ENCODE data around the gene ZNF423. TPM values are rescaled to one million over a fixed set of nuclear protein-coding genes. Genes with fewer than 3 reads are reported as not detected.
"Not testable (repeated sequence)": the region's sequence is repeated elsewhere in the genome, so short reads cannot be mapped to it uniquely, and the experiment has no call there.

The ZNF423 gene
- total and polyA plus RNA-seq, 2 experiments from 2014 or later: 0.43 to 0.49 TPM

DNA sequence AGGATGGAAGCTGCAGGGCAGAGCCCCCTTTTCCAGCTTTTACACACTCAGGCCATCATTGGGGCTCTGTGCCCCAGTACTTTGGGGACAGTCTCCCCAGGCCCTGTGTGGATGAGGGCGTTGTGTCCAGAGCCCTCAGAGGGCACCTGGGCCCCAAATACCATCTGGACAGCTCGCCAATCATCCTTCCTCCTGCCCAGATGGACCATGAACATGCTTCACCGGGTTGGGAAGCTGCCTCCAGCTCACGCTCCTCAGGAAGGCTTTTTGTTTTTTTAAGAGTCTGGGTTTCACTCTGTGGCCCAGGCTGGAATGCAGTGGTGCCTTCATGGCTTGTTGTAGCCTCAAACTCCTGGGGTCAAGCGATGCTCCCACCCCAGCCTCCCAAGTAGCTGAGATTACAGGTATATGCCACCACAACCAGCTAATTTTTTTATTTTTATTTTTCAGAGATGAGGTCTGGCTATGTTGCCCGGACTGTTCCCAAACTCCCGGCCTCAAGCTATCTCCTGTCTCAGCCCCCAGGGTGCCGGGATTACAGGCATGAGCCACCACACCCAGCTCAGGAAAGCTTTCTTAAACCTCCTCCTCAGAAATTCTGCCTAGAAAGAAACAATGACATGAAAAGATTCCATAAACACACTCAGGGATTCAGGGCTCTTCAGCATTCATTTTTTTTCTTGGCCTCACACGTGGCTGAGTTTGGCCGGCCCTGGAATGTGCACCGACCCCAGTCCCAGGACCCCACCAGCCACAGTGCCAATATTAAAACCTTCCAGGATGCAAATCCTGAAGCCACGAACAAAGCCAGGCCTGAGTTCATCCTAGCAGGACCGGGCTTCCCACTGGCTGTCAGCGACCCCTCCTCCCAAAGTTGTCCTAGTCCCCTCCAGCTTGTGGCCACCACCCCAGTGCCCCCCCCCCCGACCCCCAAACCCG, 27.4 kb upstream of the ZNF423 start:
- H3K4me1 ChIP-seq (ENCODE audit: insufficient read depth): no peaks in the 10 kb centered on the region
- TF ChIP-seq EZH2 (IDR thresholded peaks at IDR 0.05; ENCODE audit: insufficient read depth, poor library complexity, severe bottlenecking) (no peak), EZH2phosphoT487 (IDR thresholded peaks at IDR 0.05; ENCODE audit: insufficient read depth, low read depth) (no peak)
- no peaks in the 10 kb centered on the region for H3K79me2 ChIP-seq (ENCODE audit: insufficient read depth)
- no peaks in the 10 kb centered on the region for H3F3A ChIP-seq (ENCODE audit: insufficient read depth)
- H3K9ac ChIP-seq: no peak overlapping the region
- no peak overlapping the region for H3K4me2 ChIP-seq (ENCODE audit: unreplicated experiment)
- WGBS, 2 experiments (ENCODE audit: low coverage in 1 of 2, low lambda C conversion rate in 2 of 2, missing lambda C conversion rate in 2 of 2): 53 to 58% methylated on average over 15 to 16 of the region's 16 CpGs
- H3K27ac ChIP-seq: no peak overlapping the region
- no peaks in the 10 kb centered on the region for H4K20me1 ChIP-seq (ENCODE audit: insufficient read depth)
- DNase-seq: no peak
- in situ Hi-C loops (cut with MboI): no loop called here
- no peaks in the 10 kb centered on the region; the same call in none of the 2 replicates for H3K27me3 ChIP-seq (replicated peaks; ENCODE audit: insufficient read depth)
- H3K9me3 ChIP-seq (ENCODE audit: low read depth): no peaks in the 10 kb centered on the region
- no peak overlapping the region for H3K4me3 ChIP-seq
- H2AFZ ChIP-seq: no peak overlapping the region
- H3K9me2 ChIP-seq (ENCODE audit: insufficient read depth): no peaks in the 10 kb centered on the region
- no peaks in the 10 kb centered on the region for H3K36me3 ChIP-seq (ENCODE audit: low read depth)

DNA sequence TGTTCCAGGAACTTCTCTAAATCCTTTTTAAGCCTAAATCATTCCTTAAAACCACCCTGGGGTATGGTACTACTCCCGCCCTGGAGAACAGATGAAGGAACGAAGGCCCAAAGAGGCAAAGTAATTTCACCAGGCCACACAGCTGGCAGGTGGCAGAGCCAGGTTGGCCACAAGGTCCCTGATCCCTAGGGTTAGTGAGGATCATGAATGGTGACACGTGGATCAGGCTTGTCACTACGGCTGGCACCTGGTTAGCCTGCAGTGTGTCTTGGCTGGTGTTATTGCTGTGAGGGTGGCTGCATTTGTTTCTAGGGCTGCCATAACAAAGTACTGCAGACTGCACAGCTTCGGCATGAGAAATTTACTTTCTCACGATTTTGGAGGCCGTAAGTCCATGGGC, 26.0 kb upstream of the ZNF423 start:
- Histone ChIP-seq H3K9me3 (ENCODE audit: low read depth) (no peaks in the 10 kb centered on the region), H3K9ac (no peak overlapping the region), H3K27me3 (replicated peaks; ENCODE audit: insufficient read depth) (peaks cover 5% of the 10 kb centered on the region), H3K4me1 (ENCODE audit: insufficient read depth) (no peaks in the 10 kb centered on the region), H3K27ac (no peak overlapping the region), H3K9me2 (ENCODE audit: insufficient read depth) (no peaks in the 10 kb centered on the region), H3F3A (ENCODE audit: insufficient read depth) (no peaks in the 10 kb centered on the region), H3K36me3 (ENCODE audit: low read depth) (no peaks in the 10 kb centered on the region), H3K4me2 (ENCODE audit: unreplicated experiment) (no peak overlapping the region), H4K20me1 (ENCODE audit: insufficient read depth) (no peaks in the 10 kb centered on the region), H2AFZ (no peak overlapping the region), H3K79me2 (ENCODE audit: insufficient read depth) (no peaks in the 10 kb centered on the region), H3K4me3 (no peak overlapping the region)
- in situ Hi-C loops (cut with MboI): no loop called here
- TF ChIP-seq EZH2phosphoT487 (IDR thresholded peaks at IDR 0.05; ENCODE audit: insufficient read depth, low read depth) (no peak), EZH2 (IDR thresholded peaks at IDR 0.05; ENCODE audit: insufficient read depth, poor library complexity, severe bottlenecking) (no peak)
- 41 to 50% methylated on average over 7 of the region's 7 CpGs for WGBS, 2 experiments (ENCODE audit: low coverage in 1 of 2, low lambda C conversion rate in 2 of 2, missing lambda C conversion rate in 2 of 2)
- DNase-seq: no peak

DNA sequence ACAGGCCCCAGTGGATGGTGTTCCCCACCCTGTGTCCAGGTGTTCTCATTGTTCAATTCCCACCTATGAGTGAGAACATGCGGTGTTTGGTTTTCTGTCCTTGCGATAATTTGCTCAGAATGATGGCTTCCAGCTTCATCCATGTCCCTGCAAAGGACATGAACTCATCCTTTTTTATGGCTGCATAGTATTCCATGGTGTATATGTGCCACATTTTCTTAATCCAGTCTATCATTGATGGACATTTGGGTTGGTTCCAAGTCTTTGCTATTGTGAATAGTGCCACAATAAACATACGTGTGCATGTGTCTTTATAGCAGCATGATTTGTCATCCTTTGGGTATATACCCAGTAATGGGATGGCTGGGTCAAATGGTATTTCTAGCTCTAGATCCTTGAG, 22.6 kb upstream of the ZNF423 start:
- in situ Hi-C loops (cut with MboI); H4K20me1 ChIP-seq (ENCODE audit: insufficient read depth); H3K4me3 ChIP-seq; H3K9me2 ChIP-seq (ENCODE audit: insufficient read depth); H2AFZ ChIP-seq; H3K4me1 ChIP-seq (ENCODE audit: insufficient read depth); H3K27ac ChIP-seq; DNase-seq; H3K36me3 ChIP-seq (ENCODE audit: low read depth); H3K4me2 ChIP-seq (ENCODE audit: unreplicated experiment); H3K9me3 ChIP-seq (ENCODE audit: low read depth); H3K9ac ChIP-seq; H3F3A ChIP-seq (ENCODE audit: insufficient read depth); H3K79me2 ChIP-seq (ENCODE audit: insufficient read depth): not testable (repeated sequence)
- 48 to 82% methylated on average over 3 of the region's 3 CpGs for WGBS, 2 experiments (ENCODE audit: low coverage in 1 of 2, low lambda C conversion rate in 2 of 2, missing lambda C conversion rate in 2 of 2)
- H3K27me3 ChIP-seq (replicated peaks; ENCODE audit: insufficient read depth): peaks cover 33% of the 10 kb centered on the region

- H3K9ac ChIP-seq: no peak overlapping the region
- no peaks in the 10 kb centered on the region for H3K79me2 ChIP-seq (ENCODE audit: insufficient read depth)
- no peaks in the 10 kb centered on the region for H3K4me1 ChIP-seq (ENCODE audit: insufficient read depth)
- H3F3A ChIP-seq (ENCODE audit: insufficient read depth): no peaks in the 10 kb centered on the region
- no peaks in the 10 kb centered on the region for H4K20me1 ChIP-seq (ENCODE audit: insufficient read depth)
- H3K27me3 ChIP-seq (replicated peaks; ENCODE audit: insufficient read depth): peaks cover 38% of the 10 kb centered on the region
- H3K9me3 ChIP-seq (ENCODE audit: low read depth): no peaks in the 10 kb centered on the region
- WGBS, 2 experiments (ENCODE audit: low coverage in 1 of 2, low lambda C conversion rate in 2 of 2, missing lambda C conversion rate in 2 of 2): 3 to 7% methylated on average over 13 to 22 of the region's 22 CpGs
- TF ChIP-seq EZH2 (IDR thresholded peaks at IDR 0.05; ENCODE audit: insufficient read depth, poor library complexity, severe bottlenecking): no peak
- TF ChIP-seq EZH2phosphoT487 (IDR thresholded peaks at IDR 0.05; ENCODE audit: insufficient read depth, low read depth): no peak
- H3K27ac ChIP-seq: no peak overlapping the region
- no peaks in the 10 kb centered on the region for H3K9me2 ChIP-seq (ENCODE audit: insufficient read depth)
- in situ Hi-C loops (cut with MboI): no loop called here
- H3K36me3 ChIP-seq (ENCODE audit: low read depth): no peaks in the 10 kb centered on the region
- DNase-seq: peak; percentile 62
- H3K4me3 ChIP-seq: no peak overlapping the region
- H2AFZ ChIP-seq: no peak overlapping the region
- H3K4me2 ChIP-seq (ENCODE audit: unreplicated experiment): no peak overlapping the region
These were observed 20.8 kb upstream of the ZNF423 start for GRCh38 chr16:49876716-49877129.

Measured in GM23248 (cell line).